Left renal cortex interstitium (tissue), 4 donors: ENCODE measurements around the gene SSNA1. TPM values are rescaled to one million over a fixed set of nuclear protein-coding genes. Genes with fewer than 3 reads are reported as not detected.

Experiments used
- DNase-seq, 4 donors: peaks; one replicate each; pipeline ENCODE4 v3.0.0-alpha.2; 2013; ENCODE audit warnings: low read depth in 4 of 4, low spot score in 2 of 4, missing footprints in 1 of 4
- polyA plus RNA-seq, 4 donors: library from polyadenylated mRNA; unstranded; fragments of 120-200 nt; gene quantifications; one replicate each; pipeline ENCODE4 v1.2.1, GENCODE V29; 2013; ENCODE audit not compliant: insufficient read length in 4 of 4

SSNA1 gene
- polyA plus RNA-seq, 4 donors = 44.5 to 78.1 (median 56.9) TPM

GRCh38 chr9:137195525-137196220 lies 7.2 kb downstream of the SSNA1 start:
- no peak for DNase-seq

DNA sequence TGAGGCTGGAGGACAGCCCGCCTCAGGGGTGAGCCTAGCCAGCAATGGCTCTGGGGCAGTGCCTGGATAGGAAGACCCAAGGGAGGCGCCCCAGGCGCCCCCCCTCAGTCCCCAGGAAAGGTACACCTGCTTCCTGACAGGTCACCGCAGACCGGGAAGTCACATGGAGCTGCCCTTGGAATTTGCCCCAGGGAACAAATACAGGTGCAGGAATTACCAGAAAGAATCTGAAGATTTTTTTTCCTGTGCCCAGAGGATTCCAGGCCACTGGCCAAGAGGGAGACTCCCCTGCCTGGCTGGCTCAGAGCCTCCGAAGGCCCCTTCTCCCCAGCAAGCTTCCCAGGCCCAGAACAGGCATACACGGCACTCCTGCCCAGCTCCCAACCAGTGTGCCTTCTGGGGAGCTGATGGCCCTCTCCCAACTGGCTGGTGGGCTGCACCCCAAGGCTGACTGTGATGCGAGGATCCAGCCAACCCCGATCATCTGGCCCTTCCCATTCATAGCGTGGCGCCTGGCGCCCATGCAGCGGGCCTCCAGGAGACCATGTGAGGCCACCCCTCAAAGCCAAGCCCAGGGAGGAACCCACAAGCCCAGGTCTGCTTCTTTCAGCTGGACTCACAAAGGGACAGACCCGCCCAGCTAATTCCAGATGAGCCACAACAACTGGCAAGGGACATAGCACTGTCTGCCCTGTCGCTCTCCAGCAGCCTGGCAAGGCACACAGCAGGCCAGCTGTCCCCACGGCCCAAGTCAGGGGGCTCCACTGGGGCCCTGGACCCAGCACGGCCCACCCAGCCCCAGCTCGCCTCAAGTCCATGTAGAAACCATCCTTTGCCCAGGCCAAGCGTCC lies 9.8 kb downstream of the SSNA1 start:
- no peak for DNase-seq

DNA sequence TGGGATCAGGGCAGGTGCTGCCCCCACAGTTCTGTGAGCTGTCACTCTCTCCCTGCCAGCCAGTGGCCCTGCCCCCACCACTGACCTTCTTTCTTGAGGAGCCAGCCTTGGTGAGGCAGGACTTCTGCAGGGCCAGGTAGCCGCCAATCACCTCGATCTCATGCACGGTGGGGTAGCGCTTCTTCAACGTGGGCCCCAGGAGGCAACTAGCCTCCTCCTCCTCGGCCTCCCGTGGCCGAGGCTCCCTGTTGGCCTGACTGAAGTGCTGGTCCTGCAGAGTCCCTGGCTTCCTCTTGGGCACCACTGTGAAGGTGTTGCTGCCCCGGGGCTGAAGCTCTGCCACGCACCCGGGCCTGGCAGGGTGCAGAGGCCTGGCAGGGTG lies 10.4 kb downstream of the SSNA1 start:
- no peak for DNase-seq

DNA sequence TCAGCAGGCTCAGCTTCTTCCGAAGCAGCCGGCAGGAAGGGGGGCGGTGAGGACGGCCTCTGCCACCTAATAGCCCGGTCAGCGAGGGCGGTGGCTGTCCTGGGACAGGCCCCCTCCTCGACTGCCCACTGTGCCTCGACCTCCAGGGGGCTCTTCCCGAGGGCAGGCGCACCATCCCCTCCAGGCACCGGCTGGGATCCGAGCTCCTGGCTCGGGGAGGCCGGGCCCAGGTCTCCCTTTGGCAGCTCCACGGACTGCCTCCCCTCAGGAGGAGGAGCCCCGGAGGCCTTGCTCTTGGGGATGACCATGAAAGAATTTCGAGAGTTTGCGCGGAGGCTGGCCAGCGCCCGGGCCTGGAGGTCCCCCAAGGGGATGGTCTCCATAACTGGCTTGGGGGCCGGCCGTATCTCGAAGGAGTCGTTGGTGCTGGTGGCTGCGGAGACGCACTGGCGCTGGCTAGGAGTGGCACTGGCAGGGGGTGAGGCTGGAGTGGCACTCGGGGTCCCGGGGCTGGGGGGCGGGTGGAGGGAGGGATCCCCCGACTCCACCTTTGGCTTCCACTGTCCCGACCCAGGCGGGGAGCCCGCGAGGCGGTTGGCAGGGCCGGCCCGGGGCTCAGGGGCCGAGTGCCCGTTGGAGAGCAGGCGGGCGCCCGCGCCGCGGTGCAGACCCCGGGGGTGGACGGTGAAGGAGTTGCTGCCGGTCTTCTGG lies 11.1 kb downstream of the SSNA1 start:
- no peak for DNase-seq

- peak; percentile 89 to 98 (median 94) for DNase-seq
Measured at GRCh38 chr9:137200311-137201204, 12.1 kb downstream of the SSNA1 start, which contains the start of gene TPRN. Gene TPRN, minus strand, starts transcription at chr9:137200741. Its CDS starts 30 bp downstream, at chr9:137200711.

GRCh38 chr9:137201205-137201868 lies 12.9 kb downstream of the SSNA1 start:
- DNase-seq = no peak

GRCh38 chr9:137202966-137203365 lies 14.5 kb downstream of the SSNA1 start:
- no peak for DNase-seq

DNA sequence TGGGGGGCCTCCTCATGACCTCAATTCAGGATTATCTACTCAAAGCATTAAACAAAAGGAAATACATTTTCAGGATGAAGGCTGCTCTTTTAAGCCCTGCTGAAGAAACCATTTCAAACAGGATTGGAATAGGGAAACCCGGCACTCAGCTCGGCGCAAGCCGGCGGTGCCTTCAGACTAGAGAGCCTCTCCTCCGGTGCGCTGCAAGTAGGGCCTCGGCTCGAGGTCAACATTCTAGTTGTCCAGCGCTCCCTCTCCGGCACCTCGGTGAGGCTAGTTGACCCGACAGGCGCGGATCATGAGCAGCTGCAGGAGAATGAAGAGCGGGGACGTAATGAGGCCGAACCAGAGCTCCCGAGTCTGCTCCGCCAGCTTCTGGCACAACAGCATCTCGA lies 16.3 kb downstream of the SSNA1 start:
- DNase-seq = no peak

GRCh38 chr9:137205126-137206069 lies 16.9 kb downstream of the SSNA1 start, which contains the start of the genes NDOR1 and TMEM203:
Gene NDOR1, plus strand, starts transcription at chr9:137205700. Its CDS starts 78 bp downstream, at chr9:137205778.
Gene TMEM203, minus strand, starts transcription at chr9:137205648. Its CDS starts 234 bp downstream, at chr9:137205414.
- DNase-seq = peak in 1 of 4 donors; percentile 88

DNA sequence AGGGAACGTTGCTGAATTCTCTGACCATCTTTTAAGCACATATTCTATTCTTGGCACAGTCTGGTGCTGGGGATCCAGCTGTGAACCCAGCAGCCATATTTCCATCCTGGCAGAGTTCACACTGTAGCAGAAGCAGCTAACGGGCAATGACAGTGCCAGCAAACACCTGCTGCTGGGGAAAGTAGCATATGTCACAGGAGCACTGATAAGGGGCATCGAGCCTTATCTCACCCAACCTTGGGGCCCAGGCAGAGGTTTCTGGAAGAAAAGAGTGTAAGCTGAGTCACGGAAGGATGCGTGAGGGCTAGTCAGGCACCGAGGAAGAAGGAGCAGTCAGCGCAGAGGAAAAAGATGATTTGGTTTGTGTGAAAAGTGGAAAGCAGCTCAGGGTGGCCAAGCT lies 18.1 kb downstream of the SSNA1 start:
- no peak for DNase-seq

DNA sequence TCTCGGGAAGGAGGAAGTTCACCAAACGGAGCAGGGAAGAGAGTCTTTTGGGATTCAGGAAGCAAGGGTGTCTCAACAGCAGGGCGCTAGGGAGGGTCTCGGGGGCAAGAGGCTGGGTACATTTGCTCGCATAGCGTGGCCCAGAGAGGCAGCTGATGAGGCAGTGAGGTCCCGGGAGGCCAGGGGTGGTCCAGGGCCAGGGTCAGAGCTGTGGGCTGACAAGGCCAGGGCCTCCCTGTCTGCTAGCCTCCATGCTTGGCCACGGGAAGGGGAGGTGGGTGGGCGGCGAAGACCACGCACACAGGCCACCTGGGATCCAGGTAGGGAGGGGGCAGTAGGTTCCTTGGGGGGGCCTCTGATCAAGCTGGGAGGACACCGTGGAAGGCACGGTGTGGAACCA lies 23.1 kb downstream of the SSNA1 start:
- no peak for DNase-seq

- DNase-seq = no peak
Measured at GRCh38 chr9:137212520-137212919, 24.0 kb downstream of the SSNA1 start.

GRCh38 chr9:137213160-137214060 lies 24.9 kb downstream of the SSNA1 start:
- DNase-seq = no peak

GRCh38 chr9:137214620-137215019 lies 26.1 kb downstream of the SSNA1 start:
- DNase-seq = no peak

- DNase-seq = no peak
Measured at GRCh38 chr9:137215196-137215986, 26.9 kb downstream of the SSNA1 start.

- DNase-seq = no peak
Measured at GRCh38 chr9:137216188-137216965, 27.9 kb downstream of the SSNA1 start.
